ENCODE data around the gene CBFB. TPM values are rescaled to one million over a fixed set of nuclear protein-coding genes. Genes with fewer than 3 reads are reported as not detected.

Gene CBFB
- total RNA-seq, 1 donor from 2014 or later, result 59.1 TPM

DNA sequence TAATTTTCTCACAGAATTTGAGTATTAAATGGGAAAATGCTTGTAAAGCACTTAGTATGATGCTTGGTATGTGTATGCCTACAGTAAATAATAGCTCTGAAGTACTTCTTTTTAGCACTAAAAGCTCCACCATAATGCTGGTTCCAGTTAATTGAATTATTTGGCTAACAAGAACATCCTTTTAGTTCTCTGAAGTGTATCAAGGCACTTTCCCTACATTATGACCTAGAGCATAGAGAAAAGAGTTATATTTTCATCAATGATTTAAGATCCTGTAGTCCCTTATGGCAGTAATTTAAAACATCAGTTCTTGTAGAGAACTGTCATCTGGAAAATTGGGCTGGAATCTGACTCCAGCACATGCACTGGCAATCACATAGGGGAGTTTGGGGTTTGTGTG lies 58.9 kb downstream of the CBFB start:
- intact Hi-C loops (cut with DNase I), result no loop called here
- Histone ChIP-seq H3K27me3 (no peaks in the 10 kb centered on the region), H3K4me1 (peaks cover 0 to 2% of the 10 kb centered on the region in 2 donors), H3K4me3 (no peak overlapping the region), H3K9me3 (no peaks in the 10 kb centered on the region), H3K36me3 (peaks cover 0 to 9% of the 10 kb centered on the region in 2 donors), H3K27ac (no peak overlapping the region)
- TF ChIP-seq, protein P1, sequence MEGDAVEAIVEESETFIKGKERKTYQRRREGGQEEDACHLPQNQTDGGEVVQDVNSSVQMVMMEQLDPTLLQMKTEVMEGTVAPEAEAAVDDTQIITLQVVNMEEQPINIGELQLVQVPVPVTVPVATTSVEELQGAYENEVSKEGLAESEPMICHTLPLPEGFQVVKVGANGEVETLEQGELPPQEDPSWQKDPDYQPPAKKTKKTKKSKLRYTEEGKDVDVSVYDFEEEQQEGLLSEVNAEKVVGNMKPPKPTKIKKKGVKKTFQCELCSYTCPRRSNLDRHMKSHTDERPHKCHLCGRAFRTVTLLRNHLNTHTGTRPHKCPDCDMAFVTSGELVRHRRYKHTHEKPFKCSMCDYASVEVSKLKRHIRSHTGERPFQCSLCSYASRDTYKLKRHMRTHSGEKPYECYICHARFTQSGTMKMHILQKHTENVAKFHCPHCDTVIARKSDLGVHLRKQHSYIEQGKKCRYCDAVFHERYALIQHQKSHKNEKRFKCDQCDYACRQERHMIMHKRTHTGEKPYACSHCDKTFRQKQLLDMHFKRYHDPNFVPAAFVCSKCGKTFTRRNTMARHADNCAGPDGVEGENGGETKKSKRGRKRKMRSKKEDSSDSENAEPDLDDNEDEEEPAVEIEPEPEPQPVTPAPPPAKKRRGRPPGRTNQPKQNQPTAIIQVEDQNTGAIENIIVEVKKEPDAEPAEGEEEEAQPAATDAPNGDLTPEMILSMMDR (IDR thresholded peaks at IDR 0.05), result no peak
- DNase-seq (ENCODE audit: low spot score in 2 of 2), result no peak

DNA sequence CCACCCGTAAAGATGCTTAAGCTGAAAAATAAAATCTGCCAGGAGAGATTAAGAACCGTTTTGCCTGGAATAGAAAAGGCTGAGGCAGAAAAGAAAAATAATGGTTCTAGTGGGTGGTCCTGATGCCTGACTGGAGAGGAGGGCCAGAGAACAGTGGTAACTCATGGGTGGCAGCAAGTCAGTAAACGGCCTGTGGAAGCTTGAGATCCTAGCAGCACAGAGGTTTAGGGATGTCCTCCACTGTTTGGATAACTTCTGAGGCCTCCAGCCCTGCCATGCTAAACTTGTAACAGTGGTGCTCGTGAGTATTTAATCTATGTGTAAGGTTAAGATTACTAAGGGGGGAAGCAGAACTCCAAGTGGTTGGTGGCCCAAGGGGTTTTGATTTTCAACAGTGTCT lies 59.6 kb downstream of the CBFB start:
- Histone ChIP-seq H3K27me3 (no peaks in the 10 kb centered on the region), H3K36me3 (peaks cover 0 to 9% of the 10 kb centered on the region in 2 donors), H3K4me3 (no peak overlapping the region), H3K9me3 (no peaks in the 10 kb centered on the region), H3K27ac (no peak overlapping the region), H3K4me1 (peaks cover 0 to 2% of the 10 kb centered on the region in 2 donors)
- no peak for DNase-seq (ENCODE audit: low spot score in 2 of 2)
- TF ChIP-seq, protein P1 (IDR thresholded peaks at IDR 0.05), result no peak
- intact Hi-C loops (cut with DNase I), result no loop called here

DNA sequence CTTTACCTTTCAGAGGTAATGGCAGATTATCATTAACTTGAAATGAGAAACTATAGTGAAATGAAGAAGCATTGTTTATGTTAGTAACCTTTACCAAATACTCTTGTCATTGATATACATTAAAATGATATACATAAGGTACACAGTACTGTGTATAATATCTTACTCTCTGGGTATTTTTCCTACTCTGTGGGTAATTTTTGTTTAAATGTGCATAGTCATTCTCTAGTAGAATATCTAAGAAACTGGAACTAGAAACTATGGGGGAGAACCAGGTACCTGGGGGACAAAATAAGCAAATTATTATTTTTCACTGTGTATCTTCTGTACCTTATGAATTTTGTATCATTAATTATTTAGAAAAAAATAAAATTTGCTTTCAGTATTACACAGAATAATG lies 60.2 kb downstream of the CBFB start:
- Histone ChIP-seq H3K36me3 (peaks cover 0 to 9% of the 10 kb centered on the region in 2 donors), H3K4me1 (peaks cover 0 to 2% of the 10 kb centered on the region in 2 donors), H3K27ac (no peak overlapping the region), H3K4me3 (no peak overlapping the region), H3K27me3 (no peaks in the 10 kb centered on the region), H3K9me3 (no peaks in the 10 kb centered on the region)
- DNase-seq (ENCODE audit: low spot score in 2 of 2), result no peak
- intact Hi-C loops (cut with DNase I), result no loop called here
- TF ChIP-seq, protein P1 (IDR thresholded peaks at IDR 0.05), result no peak

DNA sequence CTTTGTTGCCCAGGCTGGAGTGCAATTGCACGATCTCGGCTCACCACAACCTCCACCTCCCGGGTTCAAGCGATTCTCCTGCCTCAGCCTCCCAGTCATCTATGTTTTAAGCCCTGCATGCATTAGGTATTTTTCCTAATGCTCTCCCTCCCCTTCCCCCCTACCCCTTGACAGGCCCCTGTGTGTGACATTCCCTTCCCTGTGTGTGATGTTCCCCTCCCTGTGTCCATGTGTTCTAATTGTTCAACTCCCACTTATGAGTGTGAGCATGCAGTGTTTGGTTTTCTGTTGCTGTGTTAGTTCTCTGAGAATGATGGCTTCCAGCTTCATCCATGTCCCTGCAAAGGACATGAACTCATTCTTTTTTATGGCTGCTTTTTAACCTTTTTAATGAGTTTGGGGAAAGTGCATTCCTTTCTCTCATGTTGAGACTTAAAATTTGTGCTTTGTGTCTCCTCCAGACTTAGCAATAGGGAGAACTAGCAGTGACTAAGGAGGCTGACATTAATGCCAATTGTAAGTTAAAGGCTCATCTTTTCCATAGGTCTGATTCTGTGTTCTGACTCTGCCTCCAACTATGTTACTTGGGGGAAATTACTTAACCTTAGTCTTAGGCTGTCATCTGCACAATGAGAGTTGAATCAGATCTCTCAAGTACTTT lies 63.1 kb downstream of the CBFB start:
- H3K4me1 ChIP-seq, result no peaks in the 10 kb centered on the region
- no peaks in the 10 kb centered on the region for H3K27me3 ChIP-seq
- H3K27ac ChIP-seq, result no peak overlapping the region
- H3K9me3 ChIP-seq, result no peaks in the 10 kb centered on the region
- no peaks in the 10 kb centered on the region for H3K36me3 ChIP-seq
- TF ChIP-seq, protein P1 (IDR thresholded peaks at IDR 0.05), result no peak
- intact Hi-C loops (cut with DNase I), result no loop called here
- H3K4me3 ChIP-seq, result no peak overlapping the region
- DNase-seq (ENCODE audit: low spot score in 2 of 2), result no peak

DNA sequence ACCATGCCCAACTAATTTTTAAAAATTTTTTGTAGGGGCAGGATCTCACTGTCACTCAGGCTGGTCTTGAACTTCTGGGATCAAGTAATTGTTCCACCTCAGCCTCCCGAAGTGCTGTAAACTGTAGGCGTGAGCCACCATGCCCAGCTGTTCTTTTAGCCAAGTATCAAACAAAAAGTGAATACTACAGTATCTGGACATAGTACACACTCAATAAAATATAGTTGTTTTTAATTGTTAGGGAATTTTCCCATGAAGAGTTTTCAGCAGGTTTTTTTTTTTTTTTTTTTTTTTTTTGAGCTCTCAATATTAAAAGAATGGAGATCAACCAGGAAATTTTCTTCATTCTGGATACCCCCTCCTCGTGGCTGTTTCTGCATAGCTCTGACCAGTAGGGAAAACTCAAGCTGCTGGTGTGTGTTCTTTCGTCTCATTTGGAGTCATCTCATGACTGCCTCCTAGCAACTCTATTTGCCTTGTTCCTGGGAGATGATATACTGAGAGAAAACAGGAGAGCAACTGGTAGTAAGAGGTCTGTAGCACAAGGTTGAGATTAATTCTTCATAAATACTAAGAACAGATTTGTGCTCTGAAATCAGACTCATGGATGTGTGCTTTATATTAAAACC lies 64.3 kb downstream of the CBFB start:
- no peaks in the 10 kb centered on the region for H3K27me3 ChIP-seq
- no peak for DNase-seq (ENCODE audit: low spot score in 2 of 2)
- no peak overlapping the region for H3K27ac ChIP-seq
- H3K4me3 ChIP-seq, result no peak overlapping the region
- intact Hi-C loops (cut with DNase I), result no loop called here
- no peaks in the 10 kb centered on the region for H3K9me3 ChIP-seq
- TF ChIP-seq, protein P1 (IDR thresholded peaks at IDR 0.05), result no peak
- H3K36me3 ChIP-seq, result no peaks in the 10 kb centered on the region
- no peaks in the 10 kb centered on the region for H3K4me1 ChIP-seq
